GM12874 (cell line): Measurements from ENCODE around the gene NOPCHAP1.

ENCODE experiments used
- CTCF ChIP-seq: IDR thresholded peaks from 2 replicates; pipeline ENCODE4 v1.5.1; 2011; ENCODE audit warnings: low read depth, mild to moderate bottlenecking, control low read depth, low read length, moderate library complexity; ENCODE audit not compliant: insufficient read depth

Gene NOPCHAP1

GRCh38 chr12:104986022-104986941, at the start of gene NOPCHAP1:
Gene NOPCHAP1, plus strand, starts transcription at chr12:104986316. Its CDS starts 37 bp downstream, at chr12:104986353.
- no peak for TF ChIP-seq CTCF

DNA sequence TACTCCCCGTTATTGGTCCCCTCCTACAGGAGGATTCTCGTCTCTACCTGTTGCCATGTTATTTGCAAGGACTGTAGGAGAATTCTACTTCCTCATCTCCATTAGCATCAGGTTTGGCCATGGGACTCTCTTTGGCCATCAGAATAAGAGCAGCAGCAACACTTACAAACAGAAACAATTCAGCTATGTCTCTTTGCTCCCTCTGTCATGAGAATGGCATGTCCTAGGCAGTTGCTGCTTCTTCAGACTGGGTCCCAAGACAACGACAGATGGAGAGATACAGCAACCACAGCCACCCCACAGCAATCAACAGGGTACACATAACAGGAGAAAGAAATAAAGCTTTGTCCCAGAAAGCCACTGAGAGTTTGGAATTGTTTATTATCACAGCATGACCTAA, 47.7 kb upstream of the NOPCHAP1 start:
- TF ChIP-seq CTCF, result no peak

DNA sequence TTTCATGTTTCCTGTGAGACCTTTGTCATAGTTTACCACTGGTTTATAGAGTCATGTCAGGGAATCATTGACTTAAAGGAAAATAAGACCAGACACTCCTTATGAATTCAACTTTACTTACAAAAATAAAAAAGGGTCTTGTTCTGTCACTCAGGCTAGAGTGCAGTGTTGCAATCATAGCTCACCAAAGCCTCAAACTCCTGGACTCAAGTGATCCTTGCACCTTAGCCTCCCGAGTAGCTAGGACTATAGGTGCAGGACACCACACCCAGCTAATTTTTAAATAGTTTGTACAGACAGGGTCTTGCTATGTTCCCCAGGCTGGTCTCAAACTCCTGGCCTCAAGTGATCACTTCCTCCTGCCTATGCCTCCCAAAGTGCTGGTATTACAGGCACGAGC, 47.0 kb upstream of the NOPCHAP1 start:
- TF ChIP-seq CTCF, result no peak

DNA sequence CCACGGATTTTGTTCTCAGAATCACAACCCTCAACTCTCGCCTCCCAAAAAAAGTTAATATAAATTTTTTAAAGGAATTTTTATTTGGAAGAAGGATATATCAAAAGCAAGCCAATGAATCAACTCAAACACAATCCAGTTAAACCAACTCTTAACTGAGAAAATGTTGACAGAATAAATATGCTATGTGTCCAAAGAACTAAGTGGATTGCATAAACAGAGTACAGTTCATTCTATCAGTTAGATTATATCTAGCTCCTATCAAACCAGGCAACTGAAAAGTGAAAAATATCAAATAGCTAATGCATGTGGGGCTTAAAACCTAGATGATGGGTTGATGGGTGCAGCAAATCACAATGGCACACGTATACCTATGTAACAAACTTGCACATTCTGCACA, 44.7 kb upstream of the NOPCHAP1 start:
- TF ChIP-seq CTCF, result no peak

DNA sequence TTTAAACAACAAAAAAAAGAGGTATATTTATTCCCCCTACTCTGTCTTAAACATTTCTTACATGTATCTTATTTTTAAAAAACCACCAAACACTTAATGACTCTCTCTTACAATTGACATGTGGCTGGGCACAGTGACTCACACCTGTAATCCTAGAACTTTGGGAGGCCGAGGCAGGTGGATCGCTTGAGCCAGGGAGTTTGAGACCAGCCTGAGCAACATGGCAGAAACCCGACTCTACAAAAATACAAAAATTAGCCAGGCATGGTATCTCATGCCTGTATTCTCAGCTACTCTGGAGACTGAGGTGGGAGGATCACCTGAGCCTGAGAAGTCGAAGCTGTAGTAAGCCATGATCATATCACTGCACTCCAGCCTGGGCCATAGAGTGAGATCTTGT, 44.0 kb upstream of the NOPCHAP1 start:
- no peak for TF ChIP-seq CTCF

- TF ChIP-seq CTCF, result no peak
Measured at GRCh38 chr12:104944252-104944651, 41.9 kb upstream of the NOPCHAP1 start.

- no peak for TF ChIP-seq CTCF
Measured at GRCh38 chr12:104951759-104952509, 34.2 kb upstream of the NOPCHAP1 start.
